ENCODE data around the gene HERC6. TPM values are rescaled to one million over a fixed set of nuclear protein-coding genes. Genes with fewer than 3 reads are reported as not detected.
"Not testable (repeated sequence)": the region's sequence is repeated elsewhere in the genome, so short reads cannot be mapped to it uniquely, and the experiment has no call there.

Gene HERC6
- 6.2 and 7.3 TPM in 2 replicates for total RNA-seq
- long read RNA-seq, transcript HERC6-201 (23 exons, 3,779 nt), result major isoform, 11 of 35 reads
- long read RNA-seq, partial matches to known transcripts, result 14 of 35 reads
- long read RNA-seq, other reads (novel, unspliced or antisense), result 9 of 35 reads

- Mint-ChIP-seq H3K27me3 (peaks cover 21% of the 10 kb centered on the region), H3K36me3 (ENCODE audit: insufficient read depth) (no peaks in the 10 kb centered on the region), H3K9me3 (ENCODE audit: low read depth) (no peaks in the 10 kb centered on the region), H3K27ac (peak within 1 kb of the TSS; percentile 95), H3K4me3 (ENCODE audit: low read depth) (peak within 1 kb of the TSS; percentile 83), H3K4me1 (ENCODE audit: low read depth) (no peaks in the 10 kb centered on the region)
- DNase-seq (ENCODE audit: low spot score, unreplicated experiment), result peak; percentile 63
- peak; percentile 78 for TF ChIP-seq CTCF (IDR thresholded peaks at IDR 0.05; ENCODE audit: unreplicated experiment)
These were observed at the start of gene HERC6 for GRCh38 chr4:88378691-88379559. Gene HERC6 (plus strand): TSS chr4:88378852. CDS start chr4:88378922, 70 bp downstream.

GRCh38 chr4:88333741-88334405 is 44.8 kb upstream of the HERC6 start:
- DNase-seq (ENCODE audit: low spot score, unreplicated experiment), result no peak
- peaks cover 7% of the 10 kb centered on the region for H3K27me3 Mint-ChIP-seq
- H3K4me1 Mint-ChIP-seq (ENCODE audit: low read depth), result peaks cover 4% of the 10 kb centered on the region
- H3K36me3 Mint-ChIP-seq (ENCODE audit: insufficient read depth), result no peaks in the 10 kb centered on the region
- H3K4me3 Mint-ChIP-seq (ENCODE audit: low read depth), result no peak overlapping the region
- peaks cover 3% of the 10 kb centered on the region for H3K9me3 Mint-ChIP-seq (ENCODE audit: low read depth)
- no peak overlapping the region for H3K27ac Mint-ChIP-seq
- no peak for TF ChIP-seq CTCF (IDR thresholded peaks at IDR 0.05; ENCODE audit: unreplicated experiment)

GRCh38 chr4:88335092-88335665 is 43.5 kb upstream of the HERC6 start:
- peaks cover 3% of the 10 kb centered on the region for H3K9me3 Mint-ChIP-seq (ENCODE audit: low read depth)
- H3K36me3 Mint-ChIP-seq (ENCODE audit: insufficient read depth), result no peaks in the 10 kb centered on the region
- H3K4me3 Mint-ChIP-seq (ENCODE audit: low read depth), result no peak overlapping the region
- no peak for TF ChIP-seq CTCF (IDR thresholded peaks at IDR 0.05; ENCODE audit: unreplicated experiment)
- peaks cover 7% of the 10 kb centered on the region for H3K27me3 Mint-ChIP-seq
- peak overlapping the region; percentile 8 for H3K27ac Mint-ChIP-seq
- peaks cover 4% of the 10 kb centered on the region for H3K4me1 Mint-ChIP-seq (ENCODE audit: low read depth)
- DNase-seq (ENCODE audit: low spot score, unreplicated experiment), result no peak

- no peaks in the 10 kb centered on the region for H3K9me3 Mint-ChIP-seq (ENCODE audit: low read depth)
- peaks cover 12% of the 10 kb centered on the region for H3K4me1 Mint-ChIP-seq (ENCODE audit: low read depth)
- no peak overlapping the region for H3K27ac Mint-ChIP-seq
- DNase-seq (ENCODE audit: low spot score, unreplicated experiment), result no peak
- H3K27me3 Mint-ChIP-seq, result no peaks in the 10 kb centered on the region
- no peak overlapping the region for H3K4me3 Mint-ChIP-seq (ENCODE audit: low read depth)
- TF ChIP-seq CTCF (IDR thresholded peaks at IDR 0.05; ENCODE audit: unreplicated experiment), result no peak
- H3K36me3 Mint-ChIP-seq (ENCODE audit: insufficient read depth), result no peaks in the 10 kb centered on the region
These were observed 37.1 kb upstream of the HERC6 start for GRCh38 chr4:88341227-88342192.

GRCh38 chr4:88346902-88347301 is 31.8 kb upstream of the HERC6 start:
- not testable (repeated sequence) for H3K27me3 Mint-ChIP-seq; DNase-seq (ENCODE audit: low spot score, unreplicated experiment); H3K27ac Mint-ChIP-seq; H3K36me3 Mint-ChIP-seq (ENCODE audit: insufficient read depth); H3K4me3 Mint-ChIP-seq (ENCODE audit: low read depth); H3K9me3 Mint-ChIP-seq (ENCODE audit: low read depth); H3K4me1 Mint-ChIP-seq (ENCODE audit: low read depth)

- H3K4me3 Mint-ChIP-seq (ENCODE audit: low read depth); H3K4me1 Mint-ChIP-seq (ENCODE audit: low read depth); H3K27ac Mint-ChIP-seq; H3K27me3 Mint-ChIP-seq; H3K9me3 Mint-ChIP-seq (ENCODE audit: low read depth); DNase-seq (ENCODE audit: low spot score, unreplicated experiment); H3K36me3 Mint-ChIP-seq (ENCODE audit: insufficient read depth): not testable (repeated sequence)
These were observed 29.9 kb upstream of the HERC6 start for GRCh38 chr4:88348761-88349160.

Data from progenitor cell of endocrine pancreas (in vitro differentiated cells).